Epithelial cell of proximal tubule (primary cell): ENCODE measurements around the gene NBR1. TPM values are rescaled to one million over a fixed set of nuclear protein-coding genes. Genes with fewer than 3 reads are reported as not detected.
"Not testable (repeated sequence)": the region's sequence is repeated elsewhere in the genome, so short reads cannot be mapped to it uniquely, and the experiment has no call there.

Source experiments
- DNase-seq: peaks from one replicate; pipeline ENCODE4 v3.0.0-alpha.2; 2011; ENCODE audit warnings: low read depth
- H3K4me3 ChIP-seq: 2 replicates; pipeline ENCODE4 v1.5.1; 2011; ENCODE audit warnings: low read depth, mild to moderate bottlenecking, low read length
- CTCF ChIP-seq: conservative IDR thresholded peaks from 2 replicates; pipeline ENCODE4 v1.5.1; 2012; ENCODE audit warnings: low read depth, mild to moderate bottlenecking, low read length
- total RNA-seq: library from RNA; depleted of rRNA; stranded (reverse); fragments of >200 nt; gene quantifications from 2 replicates; pipeline ENCODE4 v1.2.3, GENCODE V29; 2015

NBR1 gene
- total RNA-seq, 1 donor from 2014 or later, result 32.1 TPM

DNA sequence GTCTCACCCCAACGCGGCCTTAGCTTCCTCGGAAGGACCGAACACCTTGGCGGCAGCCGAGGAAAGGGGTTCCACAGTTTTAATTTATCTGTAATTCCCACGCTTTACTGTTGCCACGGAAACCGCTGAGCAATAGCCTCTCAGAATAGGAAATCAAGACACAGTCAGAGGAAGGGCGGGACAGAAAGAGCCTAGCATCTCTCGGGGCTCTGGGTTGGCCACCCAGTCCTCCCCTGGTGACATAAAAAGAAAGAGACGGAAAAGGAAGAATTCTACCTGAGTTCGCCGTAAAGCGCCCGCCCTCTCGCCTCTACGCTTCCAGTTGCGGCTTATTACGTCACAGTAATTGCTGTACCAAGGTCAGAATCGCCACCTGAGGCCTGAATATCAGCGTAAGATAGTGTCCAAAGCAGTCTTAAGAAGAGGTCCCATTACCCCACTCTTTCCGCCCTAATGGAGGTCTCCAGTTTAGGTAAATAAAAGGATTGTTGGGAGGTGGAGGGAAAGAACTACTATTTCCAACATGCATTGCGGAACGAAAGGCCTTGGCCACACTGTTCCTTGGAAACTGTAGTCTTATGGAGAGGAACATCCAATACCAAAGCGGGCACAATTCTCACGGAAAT, 761 bp upstream of the NBR1 start:
- peak; percentile 90 for DNase-seq
- peak overlapping the region; percentile 84 for H3K4me3 ChIP-seq
- no peak for TF ChIP-seq CTCF

GRCh38 chr17:43171586-43172487, 823 bp downstream of the NBR1 start:
- TF ChIP-seq CTCF, result peak; percentile 43
- peak overlapping the region; percentile 84 for H3K4me3 ChIP-seq
- DNase-seq, result peak; percentile 89

DNA sequence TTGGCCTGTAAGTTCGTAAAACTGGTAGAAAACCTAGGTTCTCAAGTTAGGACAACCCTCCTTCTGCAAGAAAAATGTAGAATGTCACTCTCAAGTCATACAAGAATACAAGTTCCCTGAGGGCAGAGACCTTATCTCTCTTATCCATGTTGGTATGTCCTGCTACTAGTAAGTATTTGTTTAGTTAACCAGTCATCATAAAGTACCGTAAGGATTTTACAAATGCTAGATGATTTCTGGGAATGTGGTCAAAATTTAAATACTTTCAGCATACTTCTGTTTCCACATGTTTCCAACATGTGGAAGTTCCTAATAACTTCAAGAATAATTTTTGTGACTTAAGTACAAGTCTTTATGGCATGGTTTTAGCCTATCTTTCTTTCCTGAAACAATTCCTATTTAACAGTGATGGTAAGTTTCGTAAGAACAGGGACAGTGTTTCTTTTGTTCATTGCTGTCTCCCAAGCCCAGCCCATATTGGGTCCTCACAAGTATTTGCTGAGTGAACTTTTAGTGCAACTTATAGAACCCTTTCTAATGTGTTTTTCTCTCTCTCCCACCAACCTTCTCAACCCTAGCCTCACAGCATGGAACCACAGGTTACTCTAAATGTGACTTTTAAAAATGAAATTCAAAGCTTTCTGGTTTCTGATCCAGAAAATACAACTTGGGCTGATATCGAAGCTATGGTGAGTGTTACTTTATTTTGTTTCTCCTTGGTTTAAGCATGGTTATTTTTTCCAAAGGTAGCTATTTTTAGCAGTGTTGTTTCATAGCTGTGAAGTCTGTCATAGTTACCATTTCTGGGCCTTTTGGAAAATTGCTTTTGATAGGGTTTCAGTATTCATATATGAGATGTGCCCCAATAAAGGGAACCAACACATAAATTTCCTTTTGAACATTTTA, 4.5 kb downstream of the NBR1 start:
- DNase-seq, result no peak
- TF ChIP-seq CTCF, result no peak
- H3K4me3 ChIP-seq, result no peak overlapping the region

GRCh38 chr17:43176119-43176570, 5.1 kb downstream of the NBR1 start:
- DNase-seq, result no peak
- TF ChIP-seq CTCF, result no peak
- H3K4me3 ChIP-seq, result no peak overlapping the region

GRCh38 chr17:43183921-43184320, 12.9 kb downstream of the NBR1 start:
- DNase-seq, result no peak
- H3K4me3 ChIP-seq, result no peak overlapping the region
- no peak for TF ChIP-seq CTCF

DNA sequence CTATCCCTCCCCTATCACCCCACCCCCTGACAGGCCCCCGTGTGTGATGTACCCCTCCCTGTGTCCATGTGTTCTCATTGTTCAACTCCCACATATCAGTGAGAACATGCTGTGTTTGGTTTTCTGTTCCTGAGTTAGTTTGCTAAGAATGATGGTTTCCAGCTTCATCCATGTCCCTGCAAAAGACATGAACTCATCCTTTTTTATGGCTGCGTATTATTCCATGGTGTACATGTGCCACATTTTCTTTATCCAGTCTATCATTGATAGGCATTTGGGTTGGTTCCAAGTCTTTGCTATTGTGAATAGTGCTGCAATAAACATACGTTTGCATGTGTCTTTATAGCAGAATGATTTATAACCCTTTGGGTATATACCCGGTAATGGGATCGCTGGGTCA, 15.6 kb downstream of the NBR1 start:
- H3K4me3 ChIP-seq, DNase-seq: not testable (repeated sequence)

- DNase-seq, result no peak
- no peak for TF ChIP-seq CTCF
These were observed 22.2 kb downstream of the NBR1 start for GRCh38 chr17:43193251-43193650.

More at GRCh38 chr17:43193251-43193650, 22.2 kb downstream of the NBR1 start:
- H3K4me3 ChIP-seq, result no peak overlapping the region
